WTC11 (cell line): ENCODE data around the gene ANAPC16.

Experiments used
- CREM ChIP-seq: sonication (generic); formaldehyde crosslinking; IDR thresholded peaks from 2 replicates; pipeline ENCODE4 v1.8.1; 2022; ENCODE audit warnings: mild to moderate bottlenecking, missing genetic modification reagents, moderate library complexity
- ETV6 ChIP-seq: sonication (generic); formaldehyde crosslinking; IDR thresholded peaks from 2 replicates; pipeline ENCODE4 v1.8.1; 2022; ENCODE audit warnings: mild to moderate bottlenecking, missing genetic modification reagents
- IRF2 ChIP-seq: sonication (generic); formaldehyde crosslinking; IDR thresholded peaks from 2 replicates; pipeline ENCODE4 v1.8.0; 2022; ENCODE audit warnings: low read depth, missing genetic modification reagents, borderline replicate concordance
- JUN ChIP-seq: sonication (generic); formaldehyde crosslinking; IDR thresholded peaks from 2 replicates; pipeline ENCODE4 v1.8.0; 2023; ENCODE audit warnings: mild to moderate bottlenecking, missing genetic modification reagents
- MAX ChIP-seq: sonication (generic); formaldehyde crosslinking; IDR thresholded peaks from 2 replicates; pipeline ENCODE4 v1.8.0; 2022; ENCODE audit warnings: mild to moderate bottlenecking, missing genetic modification reagents
- NR3C1 ChIP-seq: sonication (generic); formaldehyde crosslinking; conservative IDR thresholded peaks from 2 replicates; pipeline ENCODE4 v1.8.1; 2023; ENCODE audit warnings: low read depth, mild to moderate bottlenecking, missing genetic modification reagents
- PRRX2 ChIP-seq: fragments of 250-450 bp; sonication (Bioruptor Pico); IDR thresholded peaks from 2 replicates; pipeline ENCODE4 v1.8.0; 2021; ENCODE audit warnings: mild to moderate bottlenecking
- TEAD1 ChIP-seq: sonication (generic); formaldehyde crosslinking; IDR thresholded peaks from 2 replicates; pipeline ENCODE4 v1.8.0; 2022; ENCODE audit warnings: mild to moderate bottlenecking, missing genetic modification reagents
- ZBTB21 ChIP-seq: sonication (generic); formaldehyde crosslinking; IDR thresholded peaks from 2 replicates; pipeline ENCODE4 v1.8.1; 2023; ENCODE audit warnings: mild to moderate bottlenecking, missing genetic modification reagents, borderline replicate concordance
- ZNF396 ChIP-seq: fragments of 250-450 bp; sonication (Bioruptor Pico); IDR thresholded peaks from 2 replicates; pipeline ENCODE4 v1.8.0; 2021; ENCODE audit warnings: mild to moderate bottlenecking, moderate library complexity, borderline replicate concordance
- TF ChIP-seq, protein P1 (sequence below): fragments of 200-600 bp; IDR thresholded peaks from 2 replicates; pipeline ENCODE4 v1.8.0; 2022; ENCODE audit warnings: antibody characterized with exemption
- TF ChIP-seq, protein P2 (sequence below): fragments of 250-450 bp; sonication (Bioruptor Pico); IDR thresholded peaks from 2 replicates; pipeline ENCODE4 v1.9.0; 2021; ENCODE audit warnings: mild to moderate bottlenecking
- TF ChIP-seq, protein P3 (sequence below): sonication (generic); formaldehyde crosslinking; IDR thresholded peaks from 2 replicates; pipeline ENCODE4 v1.8.1; 2023; ENCODE audit warnings: mild to moderate bottlenecking, missing genetic modification reagents, moderate library complexity

- TF ChIP-seq MAX (peak; percentile 95), CREM (CRISPR knock-in tag) (peak; percentile 61; the same call in 1 of the 2 replicates), NR3C1 (no peak), ZNF396 (no peak), TEAD1 (CRISPR knock-in tag) (peak; percentile 94; the same call in 1 of the 2 replicates), ETV6 (CRISPR knock-in tag) (peak; percentile 97), PRRX2 (CRISPR knock-in tag) (no peak), ZBTB21 (CRISPR knock-in tag) (no peak), IRF2 (no peak), JUN (CRISPR knock-in tag) (0 out of 2 replicates have a peak, but pooled peaks have one; percentile 21)
- TF ChIP-seq, protein P1, sequence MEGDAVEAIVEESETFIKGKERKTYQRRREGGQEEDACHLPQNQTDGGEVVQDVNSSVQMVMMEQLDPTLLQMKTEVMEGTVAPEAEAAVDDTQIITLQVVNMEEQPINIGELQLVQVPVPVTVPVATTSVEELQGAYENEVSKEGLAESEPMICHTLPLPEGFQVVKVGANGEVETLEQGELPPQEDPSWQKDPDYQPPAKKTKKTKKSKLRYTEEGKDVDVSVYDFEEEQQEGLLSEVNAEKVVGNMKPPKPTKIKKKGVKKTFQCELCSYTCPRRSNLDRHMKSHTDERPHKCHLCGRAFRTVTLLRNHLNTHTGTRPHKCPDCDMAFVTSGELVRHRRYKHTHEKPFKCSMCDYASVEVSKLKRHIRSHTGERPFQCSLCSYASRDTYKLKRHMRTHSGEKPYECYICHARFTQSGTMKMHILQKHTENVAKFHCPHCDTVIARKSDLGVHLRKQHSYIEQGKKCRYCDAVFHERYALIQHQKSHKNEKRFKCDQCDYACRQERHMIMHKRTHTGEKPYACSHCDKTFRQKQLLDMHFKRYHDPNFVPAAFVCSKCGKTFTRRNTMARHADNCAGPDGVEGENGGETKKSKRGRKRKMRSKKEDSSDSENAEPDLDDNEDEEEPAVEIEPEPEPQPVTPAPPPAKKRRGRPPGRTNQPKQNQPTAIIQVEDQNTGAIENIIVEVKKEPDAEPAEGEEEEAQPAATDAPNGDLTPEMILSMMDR, result no peak
- TF ChIP-seq, protein P2, sequence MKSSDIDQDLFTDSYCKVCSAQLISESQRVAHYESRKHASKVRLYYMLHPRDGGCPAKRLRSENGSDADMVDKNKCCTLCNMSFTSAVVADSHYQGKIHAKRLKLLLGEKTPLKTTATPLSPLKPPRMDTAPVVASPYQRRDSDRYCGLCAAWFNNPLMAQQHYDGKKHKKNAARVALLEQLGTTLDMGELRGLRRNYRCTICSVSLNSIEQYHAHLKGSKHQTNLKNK (CRISPR knock-in tag), result no peak
- TF ChIP-seq, protein P3, sequence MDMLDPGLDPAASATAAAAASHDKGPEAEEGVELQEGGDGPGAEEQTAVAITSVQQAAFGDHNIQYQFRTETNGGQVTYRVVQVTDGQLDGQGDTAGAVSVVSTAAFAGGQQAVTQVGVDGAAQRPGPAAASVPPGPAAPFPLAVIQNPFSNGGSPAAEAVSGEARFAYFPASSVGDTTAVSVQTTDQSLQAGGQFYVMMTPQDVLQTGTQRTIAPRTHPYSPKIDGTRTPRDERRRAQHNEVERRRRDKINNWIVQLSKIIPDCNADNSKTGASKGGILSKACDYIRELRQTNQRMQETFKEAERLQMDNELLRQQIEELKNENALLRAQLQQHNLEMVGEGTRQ (CRISPR knock-in tag), result no peak
Observed at GRCh38 chr10:72215611-72216549, at the start of gene ANAPC16, which contains the start of gene ASCC1.
